NCI-H82 treated with DMSO at 0.1 percent for 48 hours (cell line): Measurements from ENCODE around the gene PPP1R15A.
"Not testable (repeated sequence)": the region's sequence is repeated elsewhere in the genome, so short reads cannot be mapped to it uniquely, and the experiment has no call there.

ENCODE experiments used
- DNase-seq: peaks from one replicate; lab custom pipeline; 2025; ENCODE audit not compliant: unreplicated experiment; lab: John Stamatoyannopoulos, UW

PPP1R15A gene

DNA sequence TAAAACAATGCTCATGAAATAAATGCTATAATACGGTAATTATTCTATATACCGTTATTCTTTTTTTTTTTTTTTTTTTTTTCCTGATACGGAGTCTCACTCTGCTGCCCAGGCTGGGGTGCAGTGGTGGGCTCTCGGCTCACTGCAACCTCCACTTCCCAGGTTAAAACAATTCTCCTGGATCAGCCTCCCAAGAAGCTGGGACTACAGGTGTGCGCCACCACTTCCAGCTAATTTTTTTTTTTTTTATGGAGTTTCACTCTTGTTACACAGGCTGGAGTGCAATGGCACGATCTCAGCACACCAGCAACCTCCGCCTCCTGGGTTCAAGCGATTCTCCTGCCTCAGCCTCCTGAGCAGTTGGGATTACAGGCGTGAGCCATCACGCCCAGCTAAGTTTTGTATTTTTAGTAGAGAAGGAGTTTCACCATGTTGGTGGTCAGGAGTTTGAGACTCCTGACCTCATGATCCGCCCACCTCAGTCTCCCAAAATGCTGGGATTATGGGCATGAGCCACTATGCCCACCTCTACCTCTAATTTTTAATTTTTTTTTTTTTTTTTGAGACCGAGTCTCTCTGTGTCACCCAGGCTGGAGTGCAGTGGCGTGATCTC lies 6.9 kb downstream of the PPP1R15A start:
- DNase-seq = no peak

DNA sequence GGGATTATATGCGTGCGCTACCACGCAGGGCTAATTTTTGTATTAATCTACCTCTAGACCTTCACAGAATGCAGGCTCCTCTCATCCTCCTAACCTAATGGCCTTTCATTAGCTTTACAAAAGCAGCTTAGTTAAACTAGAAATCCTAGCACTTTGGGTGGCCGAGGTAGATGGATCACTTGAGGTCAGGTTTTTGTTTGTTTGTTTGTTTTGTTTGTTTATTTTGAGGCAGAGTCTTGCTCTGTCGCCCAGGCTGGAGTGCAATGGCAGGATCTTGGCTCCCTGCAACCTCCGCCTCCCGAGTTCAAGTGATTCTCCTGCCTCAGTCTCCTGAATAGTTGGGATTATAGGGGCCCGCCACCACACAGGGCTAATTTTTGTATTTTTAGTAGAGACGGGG lies 7.5 kb downstream of the PPP1R15A start:
- peak; percentile 39 for DNase-seq

DNA sequence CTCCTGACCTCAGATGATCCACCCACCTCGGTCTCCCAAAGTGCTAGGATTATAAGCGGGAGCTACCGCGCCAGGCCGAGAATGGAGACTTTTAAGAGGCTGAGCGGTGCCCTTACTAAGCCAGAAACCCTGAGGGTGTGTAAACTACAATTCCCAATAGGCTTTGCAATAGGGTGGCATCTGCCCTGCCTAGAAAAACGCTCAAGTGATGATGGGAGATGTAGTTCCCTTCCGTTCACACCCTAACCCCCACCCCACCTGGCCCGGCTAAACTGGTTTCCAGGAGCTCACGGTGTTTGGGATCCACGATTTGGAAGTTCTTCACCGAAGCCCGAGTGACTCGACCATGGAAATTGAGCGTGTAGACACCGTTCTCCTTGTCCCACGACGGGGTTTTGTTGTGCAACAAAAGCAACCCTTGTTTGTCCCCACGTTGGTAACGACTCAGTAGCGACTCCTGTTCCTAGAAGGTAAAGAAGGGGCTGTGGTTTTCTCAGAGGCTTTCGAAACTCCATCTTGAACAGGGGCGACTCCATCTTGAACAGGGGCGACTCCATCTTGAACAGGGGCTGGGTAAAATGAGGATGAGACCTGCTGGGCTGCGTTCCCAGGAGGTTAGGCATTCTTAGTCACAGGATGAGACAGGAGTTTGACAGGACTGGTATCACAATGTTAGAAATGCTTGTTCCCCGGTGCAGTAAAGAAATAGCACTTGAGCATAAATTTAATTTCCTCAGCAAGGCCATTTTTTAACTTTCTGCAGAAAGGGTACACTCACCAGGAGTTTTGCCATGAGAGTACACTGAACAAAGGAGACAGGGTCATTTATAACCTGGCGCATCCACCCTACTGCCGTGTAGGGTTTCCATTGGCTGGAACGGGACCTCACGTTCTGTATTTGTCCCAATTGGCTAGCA lies 9.8 kb downstream of the PPP1R15A start:
- peak; percentile 48 for DNase-seq

DNA sequence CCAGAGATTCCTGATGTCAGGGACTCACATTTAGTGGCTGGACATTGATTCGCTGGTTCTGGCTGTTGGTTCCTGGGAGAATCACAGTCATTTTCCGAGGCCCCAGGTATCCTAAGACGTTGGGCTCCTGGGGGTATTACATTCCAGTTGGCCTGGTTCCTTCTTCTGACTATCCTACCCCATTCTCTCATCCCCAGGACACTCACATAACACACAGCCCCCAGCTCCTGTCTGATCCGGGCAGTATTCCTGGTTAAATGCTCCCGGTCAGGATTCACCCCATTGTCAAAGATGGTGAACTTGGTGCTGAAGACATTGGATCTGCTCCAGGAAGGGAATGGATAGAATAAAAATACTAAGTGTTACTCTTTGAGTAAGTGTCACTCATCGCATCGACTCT lies 11.5 kb downstream of the PPP1R15A start:
- DNase-seq = no peak

DNA sequence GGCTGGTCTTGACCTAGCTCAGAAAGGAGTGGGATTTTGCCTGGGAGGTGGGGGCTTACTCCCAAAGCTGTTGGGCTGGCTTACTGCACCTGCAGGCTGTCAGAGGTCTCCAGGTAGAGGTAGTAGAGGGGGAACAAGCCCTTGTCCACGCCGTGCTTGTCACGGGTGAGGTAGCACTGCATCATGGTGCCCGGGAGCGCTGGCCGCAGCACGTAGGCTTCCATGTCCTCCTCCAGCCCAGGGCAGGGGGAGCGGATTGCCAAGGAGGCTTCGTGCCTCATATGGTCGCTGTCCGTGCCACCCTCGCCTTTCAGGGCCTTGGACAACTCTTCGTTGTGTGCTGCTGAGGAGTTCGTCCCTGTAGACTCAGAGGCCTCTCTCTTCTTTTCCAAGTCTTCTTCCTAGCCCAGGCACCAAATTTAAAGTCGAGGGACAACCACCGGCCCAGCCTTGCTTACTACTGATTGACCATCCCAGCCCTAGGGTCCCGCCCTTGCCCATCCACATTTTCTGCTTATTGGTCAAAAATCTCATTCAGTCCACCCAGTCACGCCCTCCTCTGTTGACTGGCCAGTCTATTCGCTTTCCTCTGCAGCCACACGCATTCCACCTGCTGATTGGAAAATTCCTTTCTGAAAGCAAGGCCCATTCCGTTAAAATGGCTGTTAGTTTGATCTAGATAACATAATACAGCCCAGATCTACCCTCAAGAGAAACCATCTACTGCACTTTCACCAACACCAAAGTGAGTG lies 15.8 kb downstream of the PPP1R15A start:
- no peak for DNase-seq

DNA sequence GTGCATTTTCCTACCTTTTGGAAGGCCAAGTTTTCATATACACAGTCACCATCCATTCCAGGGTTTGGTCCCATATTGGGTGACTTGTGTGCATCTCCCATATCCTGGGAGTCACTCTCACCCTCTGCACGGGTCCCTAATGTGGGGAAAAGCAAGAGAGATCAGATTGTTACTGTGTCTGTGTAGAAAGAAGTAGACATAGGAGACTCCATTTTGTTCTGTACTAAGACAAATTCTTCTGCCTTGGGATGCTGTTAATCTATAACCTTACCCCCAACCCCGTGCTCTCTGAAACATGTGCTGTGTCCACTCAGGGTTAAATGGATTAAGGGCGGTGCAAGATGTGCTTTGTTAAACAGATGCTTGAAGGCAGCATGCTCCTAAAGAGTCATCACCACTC lies 17.3 kb downstream of the PPP1R15A start:
- DNase-seq = not testable (repeated sequence)

DNA sequence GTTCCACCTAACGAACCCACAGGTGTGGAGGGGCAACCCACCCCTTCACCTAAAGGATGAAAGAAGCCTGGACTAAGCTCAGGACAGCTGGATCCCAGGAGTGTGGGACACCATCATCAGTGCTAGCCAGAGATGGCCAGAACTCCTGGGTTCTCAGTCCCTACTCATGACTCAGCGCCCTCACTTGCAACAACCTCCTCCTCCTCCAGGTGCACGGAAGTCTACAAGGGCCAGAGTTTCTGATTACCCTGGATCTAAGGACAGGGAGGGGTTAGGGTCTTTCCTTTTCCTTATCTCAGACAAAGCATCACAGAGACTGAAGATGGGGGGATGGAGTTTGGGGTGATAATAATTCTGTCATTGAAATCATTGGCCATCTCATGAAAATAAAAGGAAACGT lies 18.3 kb downstream of the PPP1R15A start:
- DNase-seq = no peak

DNA sequence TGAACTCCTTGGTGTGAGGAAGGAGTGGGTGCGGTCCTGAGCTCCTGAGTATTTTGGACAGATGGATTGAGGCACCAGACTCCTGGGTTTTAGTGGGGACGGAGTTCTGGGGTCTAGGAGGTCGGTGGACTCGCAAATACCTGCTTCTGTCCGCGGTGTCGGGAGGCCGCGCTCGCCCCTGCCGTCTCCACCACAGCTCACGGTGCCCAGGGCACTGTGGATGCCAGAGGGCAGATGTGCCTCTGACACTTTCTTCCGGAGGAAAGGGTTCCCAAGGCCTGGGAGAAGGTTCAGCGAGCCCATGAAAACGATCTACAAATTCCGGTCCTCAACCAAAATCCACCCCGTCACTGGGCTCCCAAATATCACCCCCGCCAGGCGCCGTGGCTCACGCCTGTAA lies 23.0 kb downstream of the PPP1R15A start:
- DNase-seq = no peak

DNA sequence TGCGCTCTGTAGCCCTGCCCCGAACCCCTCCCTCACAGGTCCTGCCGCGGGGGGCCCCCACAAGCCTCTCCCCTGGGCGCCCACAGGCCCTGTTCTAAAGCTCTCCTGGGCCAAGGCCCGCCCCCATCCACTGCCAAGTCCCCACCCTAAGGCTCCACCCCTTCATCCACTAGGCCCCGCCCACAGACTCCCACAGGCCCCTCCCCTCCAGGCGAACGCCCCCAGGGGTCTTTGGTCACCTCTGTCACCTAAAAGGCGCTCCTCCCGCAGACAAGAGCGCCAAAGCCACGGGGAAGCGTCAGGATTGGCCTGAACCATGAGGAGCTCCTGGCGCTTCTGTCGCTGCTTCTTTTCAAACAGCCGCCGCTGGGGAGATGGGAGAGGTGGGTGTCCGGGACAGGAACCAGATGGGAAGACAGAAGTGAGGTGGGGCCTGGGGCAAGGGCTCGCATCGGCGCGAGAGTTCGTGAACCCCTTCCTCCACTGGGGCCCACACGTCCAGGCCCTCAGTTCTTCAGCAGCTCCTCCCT lies 24.0 kb downstream of the PPP1R15A start:
- DNase-seq = no peak

DNA sequence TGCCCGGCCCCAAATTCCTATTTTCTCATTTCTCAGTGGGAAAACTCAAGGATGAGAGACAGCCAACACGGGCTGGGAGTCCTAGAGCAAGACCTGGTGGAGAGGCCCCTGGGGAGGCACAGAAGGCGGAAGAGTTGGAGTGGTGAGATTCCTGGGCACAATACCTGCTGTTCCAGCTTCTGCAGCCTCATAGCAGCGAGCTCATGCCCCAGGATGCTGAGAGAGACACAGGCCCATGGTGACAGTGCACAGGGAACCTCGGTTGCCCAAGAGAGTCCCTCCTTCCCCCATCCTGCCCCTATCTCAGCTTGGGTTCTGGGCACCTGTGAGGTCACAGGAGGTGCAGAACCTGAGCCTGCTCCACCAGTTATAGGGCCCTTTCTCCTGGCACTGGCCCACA lies 25.0 kb downstream of the PPP1R15A start:
- no peak for DNase-seq

DNA sequence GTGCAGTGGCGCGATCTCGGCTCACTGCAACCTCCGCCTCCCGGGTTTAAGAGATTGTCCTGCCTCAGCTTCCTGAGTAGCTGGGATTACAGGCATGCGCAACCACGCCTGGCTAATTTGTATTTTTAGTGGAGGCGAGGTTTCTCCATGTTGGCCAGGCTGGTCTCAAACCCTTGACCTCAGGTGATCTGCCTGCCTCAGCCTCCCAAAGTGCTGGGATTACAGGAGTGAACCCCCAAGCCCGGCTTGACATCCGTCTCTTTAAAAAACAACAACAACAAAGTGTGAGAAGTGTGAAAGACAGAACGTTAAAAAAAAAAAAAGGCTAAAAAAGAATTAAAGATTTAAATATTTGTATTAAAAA lies 27.1 kb downstream of the PPP1R15A start:
- DNase-seq = not testable (repeated sequence)

DNA sequence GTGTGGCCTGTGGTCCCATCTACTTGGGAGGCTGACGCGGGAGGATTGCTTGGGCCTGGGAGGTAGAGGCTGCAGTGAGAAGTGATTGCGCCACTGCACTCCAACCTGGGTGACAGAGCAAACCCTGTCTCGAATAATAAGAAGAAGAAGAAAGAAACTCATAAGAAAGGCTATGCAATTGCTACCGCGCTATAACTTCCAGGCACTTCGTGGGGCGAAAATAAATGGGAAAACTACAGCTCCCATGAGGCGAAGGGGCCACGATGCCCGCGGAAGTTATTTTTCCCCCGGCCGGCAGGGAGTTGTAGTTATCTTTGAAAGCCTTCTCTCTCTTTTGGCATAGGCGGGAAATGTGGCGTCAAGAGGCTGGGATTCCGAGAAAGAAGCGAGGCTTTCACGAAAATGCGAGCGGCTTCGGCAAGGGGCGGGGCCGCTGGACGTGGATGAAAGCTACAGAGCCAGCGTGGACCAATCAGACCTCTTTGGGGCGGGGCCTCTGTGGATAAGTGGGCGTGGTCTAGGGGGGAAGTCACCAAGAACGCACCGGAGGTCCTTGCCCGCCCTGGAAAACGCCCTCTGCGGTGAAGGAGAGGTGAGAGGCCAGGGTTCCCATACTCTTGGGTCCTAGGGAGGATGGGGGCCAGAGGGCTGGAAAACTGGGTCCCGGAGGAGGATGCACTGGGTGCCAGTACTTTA lies 27.7 kb downstream of the PPP1R15A start, which contains the start of gene NUCB1:
Gene NUCB1, plus strand, starts transcription at position 532 of the 696 bp plus-strand sequence. CDS start 485 bp downstream, outside the sequence.
- peak; percentile 95 for DNase-seq

DNA sequence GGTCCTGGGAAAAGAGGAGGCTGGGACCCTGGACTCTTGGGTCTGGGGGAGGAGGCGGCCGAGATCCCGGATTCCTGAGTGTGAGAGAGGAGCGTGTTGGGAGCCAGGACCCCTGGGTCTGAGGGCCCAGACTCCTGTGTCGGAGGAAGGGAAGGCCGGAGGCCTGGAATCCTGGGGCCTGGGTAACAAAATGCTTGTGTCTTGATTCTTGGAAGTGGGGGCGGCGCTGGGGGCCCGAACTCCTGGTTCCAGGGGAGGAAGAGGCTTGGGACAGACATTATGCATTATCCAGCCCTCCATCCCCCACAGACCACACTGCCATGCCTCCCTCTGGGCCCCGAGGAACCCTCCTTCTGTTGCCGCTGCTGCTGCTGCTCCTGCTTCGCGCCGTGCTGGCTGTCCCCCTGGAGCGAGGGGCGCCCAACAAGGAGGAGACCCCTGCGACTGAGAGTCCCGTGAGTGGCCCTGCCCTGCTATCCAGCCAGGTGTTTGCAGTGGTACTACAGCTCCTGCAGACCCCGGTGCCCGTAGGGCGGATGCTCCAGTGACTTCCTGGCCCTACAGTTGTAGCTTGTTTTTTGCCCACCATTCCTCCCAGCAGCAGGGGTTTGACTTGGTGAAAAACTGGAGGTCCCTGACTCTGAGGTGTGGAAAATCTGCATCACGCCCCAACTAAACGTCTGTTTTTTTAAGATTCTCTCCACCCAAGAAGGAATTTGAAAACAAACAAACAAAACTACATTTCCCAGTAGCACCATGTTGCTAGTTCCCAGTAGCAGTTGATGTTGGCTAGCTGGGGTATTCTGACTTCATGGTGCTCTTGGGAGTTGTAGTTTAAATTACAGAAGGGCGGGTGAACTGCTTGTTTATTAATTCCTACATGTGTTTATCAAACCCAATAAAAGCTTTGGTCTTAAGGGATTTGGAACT lies 28.5 kb downstream of the PPP1R15A start:
- no peak for DNase-seq

DNA sequence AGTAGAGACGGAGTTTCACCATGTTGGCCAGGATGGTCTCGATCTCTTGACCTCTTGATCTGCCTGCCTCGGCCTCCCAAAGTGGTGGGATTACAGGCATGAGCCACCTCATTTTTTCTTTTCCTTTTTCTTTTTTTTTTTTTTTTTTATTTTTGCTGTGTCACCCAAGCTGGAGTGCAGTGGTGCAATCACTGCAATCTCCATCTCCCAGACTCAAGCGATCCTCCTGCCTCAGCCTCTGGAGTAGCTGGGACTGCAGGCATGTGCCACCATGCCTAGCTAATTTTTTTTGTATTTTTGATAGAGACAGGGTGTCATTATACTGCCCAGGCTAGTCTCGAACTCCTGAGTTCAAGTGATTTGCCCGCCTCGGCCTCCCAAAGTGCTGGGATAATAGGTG lies 30.1 kb downstream of the PPP1R15A start:
- not testable (repeated sequence) for DNase-seq

DNA sequence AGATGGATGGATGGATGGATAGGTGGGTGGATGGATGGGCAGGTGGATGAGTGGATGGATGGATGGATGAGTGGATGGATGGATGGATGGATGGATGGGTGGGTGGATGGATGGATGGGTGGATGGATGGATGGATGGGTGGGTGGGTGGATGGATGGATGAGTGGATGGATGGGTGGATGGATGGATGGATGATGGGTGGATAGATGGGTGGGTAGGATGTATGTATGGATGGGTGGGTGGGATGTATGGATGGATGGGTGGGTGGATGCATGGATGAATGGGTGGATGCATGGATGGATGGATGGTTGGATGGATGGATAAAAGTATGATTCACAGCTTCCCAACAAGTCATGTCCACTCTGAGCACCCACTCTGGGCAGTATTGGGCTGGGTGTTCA lies 31.6 kb downstream of the PPP1R15A start:
- not testable (repeated sequence) for DNase-seq

DNA sequence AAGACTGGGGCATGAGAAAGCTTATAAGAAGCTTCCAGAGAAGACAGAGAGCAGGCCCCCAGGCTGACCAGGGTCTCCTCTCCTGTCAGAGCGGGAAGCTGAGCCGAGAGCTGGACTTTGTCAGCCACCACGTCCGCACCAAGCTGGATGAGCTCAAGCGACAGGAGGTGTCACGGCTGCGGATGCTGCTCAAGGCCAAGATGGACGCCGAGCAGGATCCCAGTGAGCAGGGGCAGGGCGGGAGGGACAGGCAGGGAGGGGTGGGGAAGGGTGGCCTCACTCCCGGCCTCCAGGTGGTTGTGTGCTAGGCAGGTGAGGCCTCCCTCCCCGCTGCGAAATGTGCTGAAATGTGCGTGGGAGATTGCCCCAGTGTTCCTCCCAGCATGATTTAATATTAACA lies 33.4 kb downstream of the PPP1R15A start:
- no peak for DNase-seq

DNA sequence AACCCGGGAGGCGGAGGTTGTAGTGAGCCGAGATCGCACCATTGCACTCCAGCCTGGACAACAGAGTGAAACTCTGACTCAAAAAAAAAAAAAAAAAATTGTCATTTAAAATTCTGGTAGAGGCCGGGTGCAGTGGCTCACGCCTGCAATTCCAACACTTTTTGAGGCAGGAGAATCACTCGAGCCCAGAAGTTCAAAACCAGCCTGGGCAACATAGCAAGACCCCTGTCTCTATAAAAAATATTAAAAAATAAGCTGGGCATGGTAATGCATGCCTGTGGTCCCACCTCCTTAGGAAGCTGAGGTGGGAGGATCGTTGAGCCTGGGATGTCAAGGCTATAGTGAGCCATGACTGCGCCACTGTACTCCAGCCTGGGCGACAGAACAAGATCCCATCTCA lies 34.1 kb downstream of the PPP1R15A start:
- DNase-seq = no peak

DNA sequence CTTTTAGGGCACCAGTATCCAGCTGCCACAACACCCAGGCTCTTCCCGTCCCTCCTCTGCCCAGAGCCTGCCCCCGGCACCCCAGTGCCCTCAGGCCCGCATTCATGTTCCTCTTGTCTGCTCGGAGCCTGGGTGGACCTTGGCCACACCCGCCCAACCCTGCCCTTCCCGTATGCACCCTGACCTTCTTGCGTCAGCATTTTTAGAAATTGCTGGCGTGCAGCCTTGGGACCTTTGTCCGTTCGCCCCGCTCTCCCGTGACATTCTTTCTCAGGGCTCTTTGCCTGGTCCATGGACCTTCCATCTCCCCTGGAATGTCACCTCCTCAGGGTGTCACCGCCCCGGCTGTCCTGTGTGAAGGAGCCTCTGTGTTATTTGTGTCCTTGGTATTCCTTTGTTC lies 35.5 kb downstream of the PPP1R15A start:
- DNase-seq = no peak

DNA sequence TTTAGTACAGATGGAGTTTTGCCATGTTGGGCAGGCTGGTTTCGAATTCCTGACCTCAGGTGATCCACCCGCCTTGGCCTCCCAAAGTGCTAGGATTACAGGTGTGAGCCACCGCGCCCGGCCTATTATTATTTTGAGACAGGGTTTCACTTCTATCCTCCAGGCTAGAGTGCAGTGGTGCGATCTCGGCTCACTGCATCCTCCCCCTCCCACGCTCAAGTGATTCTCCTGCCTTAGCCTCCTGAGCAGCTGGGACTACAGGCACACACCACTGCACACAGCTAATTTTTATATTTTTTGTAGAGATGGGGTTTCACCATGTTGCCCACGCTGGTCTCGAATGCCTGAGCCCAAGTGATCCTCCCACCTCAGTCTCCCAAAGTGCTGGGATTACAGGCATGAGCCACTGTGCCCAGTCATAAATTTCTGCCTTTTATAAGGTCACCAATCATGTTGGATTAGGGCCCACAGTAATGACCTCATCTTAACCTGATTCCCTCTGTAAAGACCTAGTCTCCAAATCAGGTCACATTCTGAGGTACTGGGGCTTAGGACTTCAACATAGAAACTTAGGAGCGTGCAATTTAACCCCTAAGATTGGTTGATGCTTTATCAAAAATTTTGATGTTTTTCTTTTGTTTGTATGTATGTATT lies 37.3 kb downstream of the PPP1R15A start:
- DNase-seq = not testable (repeated sequence)
